Activated T-cell treated with anti-CD3 and anti-CD28 coated beads, Interleukin-2, amount 50 U/mL, for 48 hours (primary cell): ENCODE measurements around the gene LAIR1.

Source experiments
- DNase-seq, 2 experiments: peaks; one replicate each; pipeline ENCODE4 v3.0.0-alpha.2; 2020

The LAIR1 gene

DNA sequence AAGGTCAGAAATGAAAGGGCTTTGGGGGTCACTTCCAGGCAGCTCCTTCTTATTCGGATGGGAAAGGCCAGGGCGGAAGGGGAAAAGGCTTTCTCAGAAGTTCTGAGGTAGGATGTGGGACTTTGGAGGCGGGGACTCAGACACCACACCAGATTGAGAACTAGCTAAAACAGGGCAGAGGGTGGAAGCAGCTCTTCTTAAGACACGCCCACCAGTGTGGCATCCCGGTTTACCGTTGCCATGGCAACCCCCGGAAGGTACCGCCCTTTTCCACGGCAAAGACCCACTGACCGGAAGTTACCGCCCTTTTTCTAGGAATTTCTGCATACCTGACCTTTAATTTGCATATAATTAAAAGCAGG is 48.0 kb downstream of the LAIR1 start:
- no peak for DNase-seq

DNA sequence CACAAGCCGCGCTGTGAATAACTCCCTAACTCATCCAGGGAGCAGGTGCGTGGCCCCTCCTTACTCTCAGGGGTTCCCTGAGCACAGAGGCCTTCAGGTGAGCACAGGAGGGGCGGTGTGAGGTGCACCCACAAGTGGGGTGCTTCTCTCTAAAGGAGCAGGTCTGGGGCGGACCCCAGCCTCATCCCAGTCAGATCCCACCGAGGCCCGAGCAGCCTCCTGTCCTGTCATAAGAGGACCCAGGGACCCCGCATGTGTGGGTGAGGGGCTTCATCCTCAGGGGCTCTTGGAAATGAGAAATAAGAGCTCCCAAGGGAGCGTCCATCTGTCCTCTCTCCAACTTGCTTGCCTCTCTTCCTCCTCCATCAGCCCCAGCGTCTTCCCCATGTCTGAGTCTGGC is 48.8 kb downstream of the LAIR1 start:
- DNase-seq: no peak

DNA sequence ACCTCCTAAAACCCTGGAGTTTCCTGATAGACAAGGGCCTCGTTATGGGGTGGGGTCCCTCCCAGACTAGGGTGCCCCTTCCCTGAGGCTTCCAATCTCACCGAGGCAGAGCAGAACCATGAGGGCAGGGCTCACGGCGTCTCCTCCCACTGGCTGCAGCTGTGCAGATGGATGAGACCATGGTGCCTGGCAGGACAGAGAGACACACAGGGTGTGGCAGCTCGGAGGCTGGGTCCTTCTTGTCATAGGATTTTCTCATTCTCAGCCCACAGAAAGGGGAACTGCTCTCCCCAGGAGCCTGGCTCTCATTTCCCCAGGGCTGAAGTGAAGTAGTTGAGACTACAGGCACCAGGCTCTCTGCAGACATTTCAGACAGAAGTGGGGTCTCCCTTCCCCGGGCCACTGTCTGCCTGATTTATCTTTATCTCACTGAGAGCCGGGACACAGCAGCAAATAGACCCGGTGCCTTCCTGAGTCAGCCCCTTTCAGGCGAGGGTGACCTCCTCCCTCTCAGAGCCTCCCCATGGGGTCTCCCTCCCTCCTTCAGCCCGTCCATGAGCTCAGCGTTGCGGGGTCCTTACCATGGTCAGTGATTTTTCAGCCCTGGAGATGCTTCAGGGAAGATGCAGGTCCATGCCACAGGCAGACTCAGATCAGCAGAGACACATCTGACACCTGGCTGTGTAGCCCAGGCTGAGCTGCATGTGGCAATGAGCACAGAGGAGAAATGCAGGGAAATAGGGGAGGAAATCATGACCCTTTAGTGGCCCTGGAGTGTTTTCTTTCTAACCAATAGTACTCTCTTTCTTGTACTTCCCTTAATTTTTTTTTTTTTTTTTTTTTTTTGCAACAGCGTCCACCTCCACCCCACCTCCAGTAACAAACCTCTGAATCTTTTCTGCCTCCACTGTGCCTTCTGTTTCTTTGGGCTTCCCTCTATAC is 52.0 kb downstream of the LAIR1 start, which contains the start of gene LILRA5:
LILRA5 (minus strand) TSS at position 731 of the 942 bp plus-strand sequence; CDS start at position 584, 147 bp downstream.
- no peak for DNase-seq

DNA sequence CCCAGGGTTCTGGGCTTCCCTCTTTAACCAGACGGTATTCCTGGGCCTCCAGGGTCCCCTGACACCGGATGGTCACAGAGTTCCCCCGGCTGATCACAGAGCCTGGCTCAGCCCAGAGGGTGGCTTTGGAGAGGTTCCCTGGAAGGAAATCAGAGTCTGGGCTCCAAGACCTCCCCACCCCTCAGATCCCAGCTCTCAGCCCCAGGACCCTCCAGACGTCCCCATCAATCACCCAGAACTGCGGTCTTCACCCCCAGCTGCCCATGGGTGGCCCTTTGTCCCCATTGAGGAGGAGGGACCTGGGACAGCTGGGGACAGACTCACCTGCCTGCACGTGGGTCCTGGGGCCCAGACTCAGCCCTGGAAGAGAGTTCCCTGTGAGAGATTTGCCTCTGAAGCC is 52.7 kb downstream of the LAIR1 start:
- DNase-seq: no peak

DNA sequence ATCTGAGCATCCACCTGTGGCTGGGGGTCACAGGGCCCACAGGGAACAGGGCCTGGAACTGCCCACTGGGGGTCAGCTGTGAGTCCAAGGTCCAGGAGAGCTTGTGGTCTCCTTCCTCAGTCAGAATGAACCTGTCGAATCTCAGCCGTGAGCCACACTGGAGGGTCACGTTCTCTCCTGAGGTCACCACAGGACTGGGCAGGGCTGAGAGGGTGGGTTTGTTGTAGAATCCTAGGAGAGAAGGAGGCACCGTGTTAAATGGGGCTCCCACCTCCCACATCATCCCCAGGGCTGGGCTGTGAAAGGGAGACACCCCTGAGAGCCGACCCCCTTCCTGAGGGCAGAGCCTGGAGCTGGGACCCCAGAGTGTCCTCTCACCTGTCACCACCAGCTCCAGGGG is 53.2 kb downstream of the LAIR1 start:
- DNase-seq: no peak

DNA sequence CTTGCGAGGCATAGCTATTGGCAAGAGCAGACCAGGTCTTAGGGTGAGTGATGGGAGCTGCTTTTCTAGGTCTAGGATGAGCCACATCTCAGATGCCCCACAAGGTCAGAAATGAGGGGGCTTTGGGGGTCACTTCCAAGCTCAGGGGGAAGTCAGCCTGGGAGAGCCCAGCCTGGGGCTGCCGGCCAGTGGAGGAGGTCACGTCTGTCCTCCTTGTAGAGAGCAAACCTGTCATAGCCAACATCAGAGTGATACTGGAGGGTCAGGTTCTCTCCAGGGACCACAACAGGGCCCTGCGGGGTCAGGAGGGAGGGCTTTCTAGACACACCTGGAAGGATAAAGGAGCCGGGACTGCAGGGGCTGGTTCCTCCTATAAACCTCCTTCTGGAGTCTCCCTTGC is 54.2 kb downstream of the LAIR1 start:
- no peak for DNase-seq

DNA sequence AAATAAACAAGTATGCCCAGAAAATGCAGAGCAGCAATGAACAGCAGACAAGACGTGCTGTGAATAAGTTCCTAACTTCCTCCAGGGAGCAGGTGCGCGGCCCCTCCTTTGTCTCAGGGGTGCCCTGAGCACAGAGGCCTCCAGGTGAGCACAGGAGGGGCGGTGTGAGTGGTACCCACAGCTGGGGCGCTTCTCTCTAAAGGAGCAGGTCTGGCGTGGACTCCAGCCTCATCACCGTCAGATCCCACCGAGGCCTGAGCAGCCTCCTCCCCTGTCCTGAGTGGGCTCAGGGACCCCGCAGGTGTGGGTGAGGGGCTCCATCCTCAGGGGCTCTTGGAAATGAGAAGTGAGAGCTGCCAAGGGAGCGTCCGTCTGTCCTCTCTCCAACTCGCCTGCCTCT is 54.9 kb downstream of the LAIR1 start:
- DNase-seq: no peak

DNA sequence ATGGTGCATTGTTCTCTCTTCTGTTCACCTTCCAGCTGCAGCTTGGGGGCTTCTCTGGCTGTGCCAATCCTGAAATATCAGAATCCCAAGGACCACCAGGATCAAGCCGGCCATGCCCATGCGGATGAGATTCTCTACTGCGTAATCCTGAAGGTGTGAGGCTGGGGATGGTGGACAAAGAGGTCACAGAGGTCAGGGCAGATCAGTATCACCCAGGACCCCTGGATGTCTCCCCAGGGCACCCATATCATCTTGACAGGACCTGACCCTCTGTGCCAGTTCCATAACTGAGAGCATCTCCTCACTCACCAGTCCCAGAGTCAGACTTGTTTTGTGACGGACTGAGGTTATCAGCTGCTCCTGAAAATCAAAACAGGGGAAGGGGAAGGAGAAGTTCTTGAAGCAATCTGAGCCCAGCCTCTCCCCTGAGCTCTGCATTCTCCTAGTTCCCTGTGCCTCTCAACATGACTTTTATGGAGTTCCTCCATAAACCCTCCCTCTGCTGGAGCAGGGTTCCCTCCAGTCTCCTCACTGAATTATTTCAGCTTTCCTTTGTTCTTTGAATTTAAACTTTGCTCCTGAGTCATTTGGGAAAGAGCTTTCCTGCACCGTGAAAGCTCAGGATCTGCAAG is 57.2 kb downstream of the LAIR1 start:
- DNase-seq: no peak

DNA sequence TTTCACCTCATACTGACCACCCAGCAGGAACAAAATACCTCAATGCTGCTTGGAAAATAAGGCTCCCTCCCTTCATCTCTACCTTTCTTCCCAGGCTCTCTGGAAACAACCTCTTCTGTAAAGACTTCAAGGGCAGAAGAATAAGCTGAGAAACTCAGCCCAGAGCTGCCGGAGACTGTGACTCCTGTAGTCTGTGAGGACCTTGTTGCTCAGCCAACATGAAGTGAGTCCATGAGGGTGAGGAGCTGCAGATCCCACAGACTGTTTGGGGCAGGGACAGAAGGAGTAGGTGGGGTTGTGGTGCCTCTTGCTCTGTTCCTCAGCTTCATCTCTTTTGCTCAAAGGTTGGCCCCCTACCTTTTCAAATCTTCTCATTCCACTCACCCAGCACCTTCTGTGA is 59.6 kb downstream of the LAIR1 start:
- DNase-seq: no peak

DNA sequence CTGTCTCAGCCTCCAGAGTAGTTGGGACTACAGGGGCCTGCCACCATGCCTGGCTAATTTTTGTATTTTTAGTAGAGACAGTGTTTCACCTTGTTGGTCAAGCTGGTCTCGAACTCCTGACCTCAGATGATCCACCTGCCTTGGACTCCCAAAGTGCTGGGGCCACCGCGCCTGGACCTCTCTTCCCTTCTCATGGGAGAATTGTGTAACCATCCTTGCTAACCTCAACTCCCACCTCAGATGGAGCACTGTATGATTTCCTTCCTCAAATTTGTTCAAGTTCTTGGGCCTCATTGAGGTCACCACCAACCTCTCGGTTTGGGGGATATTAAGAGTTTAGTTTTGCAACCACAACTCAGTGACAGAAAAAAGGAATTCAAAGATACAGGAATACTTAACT is 62.5 kb downstream of the LAIR1 start:
- DNase-seq: no peak
